ENCODE results near the gene MTFP1.
"Not testable (repeated sequence)": the region's sequence is repeated elsewhere in the genome, so short reads cannot be mapped to it uniquely, and the experiment has no call there.

The MTFP1 gene

DNA sequence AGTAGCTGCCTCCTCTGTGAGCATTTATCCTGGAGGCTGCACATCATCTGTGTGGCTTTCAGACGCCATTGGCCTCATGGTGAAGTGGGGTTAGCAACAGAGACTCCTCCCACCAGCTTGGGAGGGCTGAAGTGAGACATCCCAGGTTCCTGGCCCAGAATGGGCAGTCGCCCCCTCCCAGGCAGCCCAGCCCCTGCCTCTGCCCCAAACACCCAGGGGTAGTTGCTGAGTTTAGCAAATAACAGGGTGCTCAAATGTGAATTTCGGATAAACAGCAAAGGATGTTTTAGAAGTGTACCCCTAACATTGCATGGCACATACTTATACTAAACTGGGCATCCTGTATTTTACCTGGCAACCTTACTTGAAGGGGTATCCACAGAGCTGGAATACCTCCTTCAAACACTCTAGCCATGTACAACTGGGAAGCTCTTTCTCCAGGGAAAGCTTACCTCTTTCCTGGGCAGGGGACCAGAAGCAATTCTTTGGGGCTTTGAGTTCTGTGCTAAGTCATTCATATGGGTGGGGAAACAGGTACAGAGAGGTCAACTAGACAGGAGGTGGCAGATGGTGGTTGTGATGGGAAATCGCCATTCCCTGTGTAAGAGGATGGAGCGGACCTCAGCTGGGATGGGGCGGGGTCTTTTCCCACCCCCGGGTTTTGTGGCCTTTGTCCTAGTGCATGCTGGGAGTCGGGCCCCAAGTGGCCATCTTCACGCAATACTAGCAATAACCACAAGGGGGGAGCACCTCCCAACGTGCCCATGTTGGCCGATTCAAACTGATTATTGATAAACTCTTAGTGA, 19.3 kb downstream of the MTFP1 start:
- in situ Hi-C loops (cut with MboI; ENCODE audit: low pct_unique_long_range_greater_than_20kb, low sequenced_read_pairs): no loop called here
- peak; percentile 79 for DNase-seq

DNA sequence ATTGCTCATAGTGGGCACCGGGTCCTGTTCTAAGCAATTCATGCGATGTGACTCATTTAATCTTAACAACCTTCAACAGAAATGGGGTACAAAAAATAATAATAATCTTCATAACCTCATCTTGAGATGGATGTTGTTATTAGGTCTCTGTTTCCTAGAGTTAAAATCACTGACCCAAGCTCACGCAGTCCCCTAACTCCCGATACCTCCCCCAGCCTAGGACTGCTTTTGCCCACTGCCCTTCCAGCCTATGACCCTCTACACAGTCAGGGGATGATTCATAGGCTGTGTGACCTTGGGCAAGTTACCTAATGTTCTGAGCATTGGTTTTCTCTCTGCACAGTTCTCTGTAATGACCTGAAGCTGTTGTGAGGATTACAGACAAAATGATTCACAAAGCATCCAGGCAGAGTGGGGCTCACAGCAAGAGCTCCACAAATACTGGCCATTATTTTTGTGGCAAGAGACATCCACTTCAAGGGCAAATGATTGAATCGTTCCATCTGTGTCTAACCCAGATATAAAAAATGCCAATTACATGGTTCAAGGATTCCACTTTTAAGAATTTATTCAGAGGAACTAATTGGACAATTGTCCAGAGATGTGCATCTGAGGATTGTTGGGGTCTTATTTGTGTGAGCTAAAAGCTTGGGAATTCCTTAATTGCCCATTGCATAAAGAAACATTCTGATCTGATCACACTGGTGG, 20.0 kb downstream of the MTFP1 start:
- no peak for DNase-seq
- in situ Hi-C loops (cut with MboI; ENCODE audit: low pct_unique_long_range_greater_than_20kb, low sequenced_read_pairs): no loop called here

DNA sequence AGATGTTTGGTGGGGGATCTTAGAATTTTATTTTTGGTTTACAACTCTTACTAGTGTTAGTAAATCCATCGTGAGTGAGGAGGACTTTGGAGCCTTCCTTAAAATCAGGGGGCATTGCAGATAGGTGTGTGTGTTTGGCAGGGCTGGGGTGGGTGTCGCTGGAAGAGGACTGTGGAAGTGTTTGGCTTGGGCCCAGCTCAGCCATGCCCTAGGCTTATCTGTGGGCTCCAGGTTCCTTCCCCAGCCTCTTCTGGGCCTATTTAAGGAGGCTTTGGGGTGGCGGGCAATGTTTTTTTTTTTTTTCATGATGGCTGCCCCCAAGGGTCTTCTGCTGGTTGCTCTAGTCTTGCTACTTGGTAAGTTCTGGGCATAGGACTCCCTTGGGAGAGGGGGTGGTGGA, 22.1 kb downstream of the MTFP1 start:
- DNase-seq: no peak
- in situ Hi-C loops (cut with MboI; ENCODE audit: low pct_unique_long_range_greater_than_20kb, low sequenced_read_pairs): no loop called here

DNA sequence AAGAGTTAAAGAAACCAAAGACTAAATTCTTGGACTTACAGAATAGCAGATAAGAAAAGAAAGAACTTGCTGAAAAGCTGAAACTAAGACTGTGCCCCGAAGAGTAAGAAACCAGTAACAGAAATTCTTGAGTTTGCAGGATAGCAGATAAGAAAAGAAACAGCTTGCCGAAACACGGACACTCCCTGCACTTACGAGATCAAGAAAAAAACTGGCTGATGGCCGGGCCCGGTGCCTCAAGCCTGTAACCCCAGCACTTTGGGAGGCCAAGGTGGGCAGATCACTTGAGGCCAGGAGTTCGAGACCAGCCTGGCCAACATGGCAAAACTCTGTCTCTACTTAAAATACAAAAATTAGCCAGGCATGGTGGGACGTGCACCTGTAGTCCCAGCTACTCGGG, 25.9 kb downstream of the MTFP1 start:
- in situ Hi-C loops (cut with MboI; ENCODE audit: low pct_unique_long_range_greater_than_20kb, low sequenced_read_pairs); DNase-seq: not testable (repeated sequence)

DNA sequence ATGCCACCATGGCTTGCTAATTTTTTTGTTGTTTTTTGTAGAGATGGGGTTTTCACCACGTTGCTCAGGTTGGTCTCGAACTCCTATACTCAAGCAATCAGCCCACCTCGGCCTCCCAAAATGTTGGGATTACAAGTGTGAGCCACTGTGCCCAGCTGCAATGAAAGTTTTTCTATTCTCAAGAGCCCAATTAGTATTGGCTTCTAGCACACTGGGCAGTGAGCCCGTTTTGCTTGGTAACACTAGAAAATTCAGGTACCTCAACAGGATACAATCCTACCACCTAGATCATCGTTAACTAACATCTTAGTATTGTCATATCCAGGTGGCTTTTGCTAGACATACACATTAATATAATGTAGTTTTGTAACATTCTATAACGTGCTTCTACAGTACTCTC, 27.3 kb downstream of the MTFP1 start:
- in situ Hi-C loops (cut with MboI; ENCODE audit: low pct_unique_long_range_greater_than_20kb, low sequenced_read_pairs): no loop called here
- DNase-seq: no peak

GRCh38 chr22:30453731-30454510, 28.4 kb downstream of the MTFP1 start:
- in situ Hi-C loops (cut with MboI; ENCODE audit: low pct_unique_long_range_greater_than_20kb, low sequenced_read_pairs): no loop called here

DNA sequence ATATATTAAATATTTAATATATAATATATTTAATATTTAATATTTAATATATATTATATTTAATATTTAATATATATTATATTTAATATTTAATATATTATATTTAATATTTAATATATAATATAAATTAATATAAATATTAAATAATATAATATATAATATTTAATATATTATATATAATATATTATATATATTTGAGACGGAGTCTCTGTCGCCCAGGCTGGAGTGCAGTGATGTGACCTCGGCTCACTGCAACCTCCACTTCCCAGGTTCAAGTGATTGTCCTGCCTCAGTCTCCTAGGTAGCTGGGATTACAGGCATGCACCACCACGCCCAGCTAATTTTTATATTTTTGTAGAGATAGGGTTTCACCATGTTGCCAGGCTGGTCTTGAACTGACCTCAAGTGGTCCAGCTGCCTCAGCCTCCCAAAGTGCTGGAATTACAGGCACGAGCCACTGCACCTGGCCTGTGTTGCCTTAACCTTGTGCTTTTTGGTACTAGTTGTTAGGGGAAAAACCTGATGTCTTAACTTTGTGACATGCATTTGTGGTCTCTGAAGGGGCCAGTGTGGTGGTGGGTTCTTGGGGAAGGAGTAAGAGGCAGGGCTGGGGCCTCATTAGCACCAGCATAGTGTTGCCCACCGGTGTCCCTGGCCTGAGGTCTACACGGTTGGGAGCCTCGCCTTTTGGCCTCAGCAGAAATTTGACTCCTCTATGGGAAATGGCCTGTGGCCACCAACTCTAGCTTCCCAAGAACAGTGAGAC, 29.7 kb downstream of the MTFP1 start:
- in situ Hi-C loops (cut with MboI; ENCODE audit: low pct_unique_long_range_greater_than_20kb, low sequenced_read_pairs): no loop called here

More at GRCh38 chr22:30453731-30454510, 28.4 kb downstream of the MTFP1 start:
- peak; percentile 72 for DNase-seq

GRCh38 chr22:30457981-30458380, 32.4 kb downstream of the MTFP1 start:
- no peak for DNase-seq
- in situ Hi-C loops (cut with MboI; ENCODE audit: low pct_unique_long_range_greater_than_20kb, low sequenced_read_pairs): no loop called here

More for the DNA sequence above, 29.7 kb downstream of the MTFP1 start:
- DNase-seq: no peak

- in situ Hi-C loops (cut with MboI; ENCODE audit: low pct_unique_long_range_greater_than_20kb, low sequenced_read_pairs): no loop called here
- no peak for DNase-seq
These were observed 33.8 kb downstream of the MTFP1 start for GRCh38 chr22:30459181-30460052.

DNA sequence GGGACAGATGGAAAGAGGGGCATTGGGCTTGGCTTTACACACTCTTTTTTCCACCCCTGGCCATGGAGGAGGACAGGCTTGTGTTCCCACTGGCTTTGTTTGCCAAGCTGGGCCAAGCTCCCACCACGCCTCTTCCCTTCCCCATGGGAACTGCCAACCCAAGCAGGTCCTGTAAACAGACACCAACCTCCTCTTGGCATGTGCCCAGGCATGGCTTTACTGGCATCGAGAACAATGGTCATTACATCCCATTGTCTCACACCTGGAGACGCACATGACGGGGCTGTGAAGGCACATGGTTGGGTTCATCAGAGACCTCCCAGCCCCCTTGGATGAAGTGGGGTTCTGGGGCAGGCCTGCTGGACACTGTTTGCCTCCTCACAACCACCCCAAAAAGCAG, 34.6 kb downstream of the MTFP1 start:
- in situ Hi-C loops (cut with MboI; ENCODE audit: low pct_unique_long_range_greater_than_20kb, low sequenced_read_pairs): no loop called here
- DNase-seq: no peak

DNA sequence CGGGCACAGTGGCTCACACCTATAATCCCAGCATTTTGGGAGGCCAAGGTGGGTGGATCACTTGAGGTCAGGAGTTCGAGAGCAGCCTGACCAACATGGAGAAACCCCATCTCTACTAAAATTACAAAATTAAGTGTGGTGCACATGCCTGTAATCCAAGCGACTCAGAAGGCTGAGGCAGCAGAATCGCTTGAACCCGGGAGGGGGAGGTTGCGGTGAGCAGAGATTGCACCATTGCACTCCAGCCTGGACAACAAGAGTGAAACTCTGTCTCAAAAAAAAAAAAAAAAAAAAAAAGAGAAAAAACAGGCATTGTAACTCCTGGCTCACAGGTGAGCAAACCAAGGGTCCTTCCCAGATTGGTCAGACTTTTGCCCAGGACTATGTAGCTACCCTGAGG, 35.0 kb downstream of the MTFP1 start:
- DNase-seq; in situ Hi-C loops (cut with MboI; ENCODE audit: low pct_unique_long_range_greater_than_20kb, low sequenced_read_pairs): not testable (repeated sequence)

DNA sequence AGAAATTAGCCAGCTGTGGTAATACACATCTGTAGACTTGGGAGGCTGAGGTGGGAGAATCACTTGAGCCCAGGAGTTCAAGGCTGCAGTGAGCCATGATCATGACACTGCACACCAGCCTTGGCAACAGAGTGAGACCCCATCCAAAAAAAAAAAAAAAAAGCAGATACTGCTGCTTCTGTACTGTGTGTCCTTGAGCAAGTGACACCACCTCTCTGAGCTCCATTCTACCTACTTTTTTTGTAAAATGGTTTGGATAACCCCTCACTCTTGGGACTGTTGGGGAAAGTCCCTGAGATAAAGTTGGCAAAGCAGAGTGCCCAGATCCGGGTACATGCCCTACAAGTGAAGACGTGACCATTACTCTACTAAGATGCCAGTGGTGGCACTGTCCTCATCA, 43.6 kb downstream of the MTFP1 start:
- DNase-seq: no peak
- in situ Hi-C loops (cut with MboI; ENCODE audit: low pct_unique_long_range_greater_than_20kb, low sequenced_read_pairs): no loop called here

- in situ Hi-C loops (cut with MboI; ENCODE audit: low pct_unique_long_range_greater_than_20kb, low sequenced_read_pairs): no loop called here
- no peak for DNase-seq
These were observed 45.1 kb downstream of the MTFP1 start for GRCh38 chr22:30470655-30471054.

GRCh38 chr22:30471616-30472318, 46.2 kb downstream of the MTFP1 start, which contains the start of gene SEC14L3:
Gene SEC14L3 (minus strand): TSS chr22:30472017. CDS start chr22:30471958, 59 bp downstream.
- no peak for DNase-seq
- in situ Hi-C loops (cut with MboI; ENCODE audit: low pct_unique_long_range_greater_than_20kb, low sequenced_read_pairs): no loop called here

- DNase-seq: no peak
- in situ Hi-C loops (cut with MboI; ENCODE audit: low pct_unique_long_range_greater_than_20kb, low sequenced_read_pairs): no loop called here
These were observed 47.6 kb downstream of the MTFP1 start for GRCh38 chr22:30472994-30473720.

DNA sequence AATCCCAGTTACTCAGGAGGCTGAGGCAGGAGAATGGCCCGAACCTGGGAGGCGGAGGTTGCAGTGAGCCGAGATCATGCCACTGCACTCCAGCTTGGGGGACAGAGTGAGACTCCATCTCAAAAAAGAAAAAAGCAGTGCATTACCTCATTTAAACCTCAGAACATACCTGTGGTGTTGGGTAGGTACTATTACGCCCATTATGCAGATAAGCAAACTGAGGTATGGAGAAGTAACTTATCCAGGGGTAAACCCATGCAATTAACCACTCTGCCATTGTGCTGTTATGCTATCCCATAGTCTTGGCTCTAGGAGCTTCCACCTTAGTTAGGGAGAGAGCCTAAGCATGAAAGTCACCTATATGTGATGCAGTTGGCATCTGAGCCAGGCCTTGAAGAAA, 48.6 kb downstream of the MTFP1 start:
- in situ Hi-C loops (cut with MboI; ENCODE audit: low pct_unique_long_range_greater_than_20kb, low sequenced_read_pairs): no loop called here
- no peak for DNase-seq
